ENCODE measurements around the gene TRMT1. TPM values are rescaled to one million over a fixed set of nuclear protein-coding genes. Genes with fewer than 3 reads are reported as not detected.

TRMT1 gene
- total RNA-seq, 1 experiment from 2014 or later: 106 TPM

DNA sequence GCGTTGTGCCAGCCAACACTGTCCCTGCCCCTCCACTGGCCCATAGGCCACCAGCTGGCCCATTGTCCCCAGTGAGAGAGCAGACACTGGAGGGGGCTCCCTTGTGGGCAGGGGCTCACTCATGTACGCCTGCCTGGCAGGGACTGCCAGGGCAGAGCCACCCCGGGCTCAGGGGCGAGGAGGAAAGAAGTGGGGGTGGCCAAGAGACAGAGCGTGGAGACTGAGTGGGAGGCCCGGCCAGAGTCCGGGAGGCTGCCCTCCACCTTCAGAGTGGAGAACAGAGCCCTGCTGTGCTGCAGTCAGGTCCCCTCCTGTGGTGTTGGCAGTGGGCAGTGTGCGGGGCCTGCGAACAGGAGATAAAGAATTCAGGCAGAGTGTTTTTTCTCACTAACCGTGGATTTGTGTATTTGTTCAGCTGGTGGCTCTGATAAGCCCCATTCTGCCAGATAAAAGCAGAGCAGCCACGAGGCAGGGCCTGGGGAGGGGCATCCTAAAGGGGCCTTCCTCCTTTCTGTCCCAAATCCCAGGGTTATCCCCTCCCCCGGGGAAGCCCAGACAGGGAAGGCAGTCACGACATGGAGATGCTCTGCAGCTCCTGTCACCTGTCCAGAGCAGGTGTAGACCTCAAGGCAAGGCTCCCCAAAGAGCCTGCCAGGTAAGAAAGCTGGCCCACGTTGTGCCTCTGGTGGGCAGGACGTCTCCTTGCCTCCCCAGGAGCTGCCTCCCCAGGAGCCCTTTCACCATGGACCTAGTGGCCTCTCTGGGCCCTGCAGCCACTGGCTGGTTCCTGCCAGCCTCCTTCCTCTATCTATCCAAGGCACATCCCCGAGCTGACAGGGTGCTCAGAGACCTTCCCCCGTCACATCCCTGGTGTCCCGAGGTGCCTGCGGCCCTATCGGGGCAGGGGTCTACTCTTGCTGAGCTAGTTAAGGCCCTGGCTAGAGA, 46.9 kb downstream of the TRMT1 start:
- CTCF ChIA-PET: interaction anchor here (0.7 to 20.5 kb wide), 13 partner anchors 8 to 104 kb away, joined by 3 to 294 read pairs (median 4); no protein-coding TSS in a partner anchor
- Mint-ChIP-seq H3K4me1 (no peaks in the 10 kb centered on the region), H3K4me3 (no peak overlapping the region), H3K27me3 (ENCODE audit: low read depth) (peaks cover 6% of the 10 kb centered on the region), H3K36me3 (no peaks in the 10 kb centered on the region), H3K9me3 (no peaks in the 10 kb centered on the region), H3K27ac (no peak overlapping the region)
- POLR2A ChIA-PET: interaction anchor here (0.6 kb wide), 1 partner anchor 175 kb away, joined by 3 read pairs; no protein-coding TSS in a partner anchor
- ATAC-seq: peak; percentile 34
- TF ChIP-seq ZNF423 (CRISPR knock-in tag; IDR thresholded peaks at IDR 0.05) (no peak), TEAD4 (CRISPR knock-in tag; IDR thresholded peaks at IDR 0.05) (no peak), OVOL2 (CRISPR knock-in tag; IDR thresholded peaks at IDR 0.05; ENCODE audit: borderline replicate concordance) (no peak), ZNF121 (CRISPR knock-in tag; IDR thresholded peaks at IDR 0.05) (no peak), SMAD4 (CRISPR knock-in tag; IDR thresholded peaks at IDR 0.05) (no peak), ZNF232 (CRISPR knock-in tag; IDR thresholded peaks at IDR 0.05) (no peak), CBFB (CRISPR knock-in tag; IDR thresholded peaks at IDR 0.05; ENCODE audit: low read depth) (no peak), NFATC4 (CRISPR knock-in tag; IDR thresholded peaks at IDR 0.05) (no peak), CREB1 (CRISPR knock-in tag; IDR thresholded peaks at IDR 0.05) (no peak), FOXP4 (CRISPR knock-in tag; IDR thresholded peaks at IDR 0.05) (no peak), TEAD1 (CRISPR knock-in tag; IDR thresholded peaks at IDR 0.05) (no peak), TP53 (CRISPR knock-in tag; IDR thresholded peaks at IDR 0.05) (no peak), ETV6 (CRISPR knock-in tag; IDR thresholded peaks at IDR 0.05) (no peak), PRDM15 (CRISPR knock-in tag; IDR thresholded peaks at IDR 0.05) (no peak)
- TF ChIP-seq, protein P1, sequence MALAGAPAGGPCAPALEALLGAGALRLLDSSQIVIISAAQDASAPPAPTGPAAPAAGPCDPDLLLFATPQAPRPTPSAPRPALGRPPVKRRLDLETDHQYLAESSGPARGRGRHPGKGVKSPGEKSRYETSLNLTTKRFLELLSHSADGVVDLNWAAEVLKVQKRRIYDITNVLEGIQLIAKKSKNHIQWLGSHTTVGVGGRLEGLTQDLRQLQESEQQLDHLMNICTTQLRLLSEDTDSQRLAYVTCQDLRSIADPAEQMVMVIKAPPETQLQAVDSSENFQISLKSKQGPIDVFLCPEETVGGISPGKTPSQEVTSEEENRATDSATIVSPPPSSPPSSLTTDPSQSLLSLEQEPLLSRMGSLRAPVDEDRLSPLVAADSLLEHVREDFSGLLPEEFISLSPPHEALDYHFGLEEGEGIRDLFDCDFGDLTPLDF (CRISPR knock-in tag; IDR thresholded peaks at IDR 0.05): no peak
- TF ChIP-seq, protein P2, sequence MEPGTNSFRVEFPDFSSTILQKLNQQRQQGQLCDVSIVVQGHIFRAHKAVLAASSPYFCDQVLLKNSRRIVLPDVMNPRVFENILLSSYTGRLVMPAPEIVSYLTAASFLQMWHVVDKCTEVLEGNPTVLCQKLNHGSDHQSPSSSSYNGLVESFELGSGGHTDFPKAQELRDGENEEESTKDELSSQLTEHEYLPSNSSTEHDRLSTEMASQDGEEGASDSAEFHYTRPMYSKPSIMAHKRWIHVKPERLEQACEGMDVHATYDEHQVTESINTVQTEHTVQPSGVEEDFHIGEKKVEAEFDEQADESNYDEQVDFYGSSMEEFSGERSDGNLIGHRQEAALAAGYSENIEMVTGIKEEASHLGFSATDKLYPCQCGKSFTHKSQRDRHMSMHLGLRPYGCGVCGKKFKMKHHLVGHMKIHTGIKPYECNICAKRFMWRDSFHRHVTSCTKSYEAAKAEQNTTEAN (CRISPR knock-in tag; IDR thresholded peaks at IDR 0.05): no peak
- TF ChIP-seq, protein P3, sequence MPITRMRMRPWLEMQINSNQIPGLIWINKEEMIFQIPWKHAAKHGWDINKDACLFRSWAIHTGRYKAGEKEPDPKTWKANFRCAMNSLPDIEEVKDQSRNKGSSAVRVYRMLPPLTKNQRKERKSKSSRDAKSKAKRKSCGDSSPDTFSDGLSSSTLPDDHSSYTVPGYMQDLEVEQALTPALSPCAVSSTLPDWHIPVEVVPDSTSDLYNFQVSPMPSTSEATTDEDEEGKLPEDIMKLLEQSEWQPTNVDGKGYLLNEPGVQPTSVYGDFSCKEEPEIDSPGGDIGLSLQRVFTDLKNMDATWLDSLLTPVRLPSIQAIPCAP (CRISPR knock-in tag; IDR thresholded peaks at IDR 0.05): no peak
- TF ChIP-seq, protein P4, sequence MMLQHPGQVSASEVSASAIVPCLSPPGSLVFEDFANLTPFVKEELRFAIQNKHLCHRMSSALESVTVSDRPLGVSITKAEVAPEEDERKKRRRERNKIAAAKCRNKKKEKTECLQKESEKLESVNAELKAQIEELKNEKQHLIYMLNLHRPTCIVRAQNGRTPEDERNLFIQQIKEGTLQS (CRISPR knock-in tag; conservative IDR thresholded peaks at IDR 0.05): no peak
- TF ChIP-seq, protein P5, sequence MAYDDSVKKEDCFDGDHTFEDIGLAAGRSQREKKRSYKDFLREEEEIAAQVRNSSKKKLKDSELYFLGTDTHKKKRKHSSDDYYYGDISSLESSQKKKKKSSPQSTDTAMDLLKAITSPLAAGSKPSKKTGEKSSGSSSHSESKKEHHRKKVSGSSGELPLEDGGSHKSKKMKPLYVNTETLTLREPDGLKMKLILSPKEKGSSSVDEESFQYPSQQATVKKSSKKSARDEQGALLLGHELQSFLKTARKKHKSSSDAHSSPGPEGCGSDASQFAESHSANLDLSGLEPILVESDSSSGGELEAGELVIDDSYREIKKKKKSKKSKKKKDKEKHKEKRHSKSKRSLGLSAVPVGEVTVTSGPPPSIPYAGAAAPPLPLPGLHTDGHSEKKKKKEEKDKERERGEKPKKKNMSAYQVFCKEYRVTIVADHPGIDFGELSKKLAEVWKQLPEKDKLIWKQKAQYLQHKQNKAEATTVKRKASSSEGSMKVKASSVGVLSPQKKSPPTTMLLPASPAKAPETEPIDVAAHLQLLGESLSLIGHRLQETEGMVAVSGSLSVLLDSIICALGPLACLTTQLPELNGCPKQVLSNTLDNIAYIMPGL (CRISPR knock-in tag; IDR thresholded peaks at IDR 0.05): no peak
- no peak for DNase-seq (ENCODE audit: low spot score)

Measured in WTC11 (cell line).